ENCODE measurements around the gene FYCO1. TPM values are rescaled to one million over a fixed set of nuclear protein-coding genes. Genes with fewer than 3 reads are reported as not detected.

Gene FYCO1
- total RNA-seq, 1 donor from 2014 or later, result 24.7 TPM

DNA sequence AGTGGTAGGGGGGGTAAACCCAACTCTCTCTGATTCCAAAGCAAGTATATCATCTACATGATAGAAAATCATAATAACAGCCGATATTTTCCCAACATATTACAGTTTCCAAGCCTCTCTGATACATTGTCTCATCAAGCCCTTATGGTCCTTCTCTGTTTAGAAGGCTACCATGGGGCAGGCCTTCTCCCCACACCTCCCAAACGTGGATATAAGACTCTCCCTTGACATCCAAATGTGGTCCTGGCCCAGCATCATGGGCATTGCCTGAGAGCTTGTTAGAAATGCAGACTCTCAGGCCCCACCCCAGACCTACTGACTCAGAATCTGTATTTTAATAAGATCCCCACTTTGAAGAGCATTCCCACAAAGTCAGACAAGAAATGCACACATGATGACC is 127.0 kb downstream of the FYCO1 start:
- intact Hi-C loops (cut with micrococcal nuclease), result no loop called here

DNA sequence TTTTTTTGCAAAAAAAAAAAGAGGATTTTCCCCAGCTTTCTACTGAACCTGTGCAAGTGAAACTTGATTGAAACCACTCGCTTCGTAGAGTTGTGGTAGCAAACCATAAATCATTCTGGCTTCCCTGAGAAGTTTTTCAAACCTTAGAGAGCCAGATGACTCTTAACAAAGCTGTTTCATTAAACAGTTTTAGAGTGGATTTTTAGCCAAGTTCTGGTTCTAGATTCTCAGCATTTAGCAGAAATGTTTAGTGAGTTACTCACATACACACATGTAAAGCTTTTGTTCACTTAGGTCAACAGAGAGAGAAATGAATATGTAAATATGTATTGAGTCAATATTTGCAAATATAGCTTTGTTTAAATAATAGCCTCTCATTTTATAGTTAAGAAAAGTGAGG is 127.4 kb downstream of the FYCO1 start:
- intact Hi-C loops (cut with micrococcal nuclease), result no loop called here

Other genes with a start within 250 kb of the FYCO1 start
- gene SLC6A20, start 199.3 kb downstream of the FYCO1 start, total RNA-seq, result not detected in 2 replicates
- 7.6 and 7.8 TPM in 2 replicates for gene LZTFL1, start 153.7 kb downstream of the FYCO1 start, total RNA-seq
- not detected in 2 replicates for gene CCR9, start 109.3 kb downstream of the FYCO1 start, total RNA-seq
- gene CXCR6, start 52.4 kb downstream of the FYCO1 start, total RNA-seq, result 91.7 and 93.7 TPM in 2 replicates
- gene XCR1, start 31.7 kb upstream of the FYCO1 start, total RNA-seq, result 0.05 TPM in 2 replicates
- 78.2 and 80.0 TPM in 2 replicates for gene CCR1, start 212.5 kb upstream of the FYCO1 start, total RNA-seq
- gene CCR3, start 246.6 kb upstream of the FYCO1 start, total RNA-seq, result 0.24 and 0.27 TPM in 2 replicates

All from T-helper 1 cell treated with Interleukin-12 subunit alpha and Interleukin-12 subunit beta and Interleukin-4 antibody, amounts not matched to agents 30 ng/mL and 1 ng/mL, for 36 hours (primary cell).